ENCODE measurements around the gene PINLYP.
A peak's percentile ranks its signal among the peaks of the same experiment; 100 is the strongest.

Gene PINLYP

DNA sequence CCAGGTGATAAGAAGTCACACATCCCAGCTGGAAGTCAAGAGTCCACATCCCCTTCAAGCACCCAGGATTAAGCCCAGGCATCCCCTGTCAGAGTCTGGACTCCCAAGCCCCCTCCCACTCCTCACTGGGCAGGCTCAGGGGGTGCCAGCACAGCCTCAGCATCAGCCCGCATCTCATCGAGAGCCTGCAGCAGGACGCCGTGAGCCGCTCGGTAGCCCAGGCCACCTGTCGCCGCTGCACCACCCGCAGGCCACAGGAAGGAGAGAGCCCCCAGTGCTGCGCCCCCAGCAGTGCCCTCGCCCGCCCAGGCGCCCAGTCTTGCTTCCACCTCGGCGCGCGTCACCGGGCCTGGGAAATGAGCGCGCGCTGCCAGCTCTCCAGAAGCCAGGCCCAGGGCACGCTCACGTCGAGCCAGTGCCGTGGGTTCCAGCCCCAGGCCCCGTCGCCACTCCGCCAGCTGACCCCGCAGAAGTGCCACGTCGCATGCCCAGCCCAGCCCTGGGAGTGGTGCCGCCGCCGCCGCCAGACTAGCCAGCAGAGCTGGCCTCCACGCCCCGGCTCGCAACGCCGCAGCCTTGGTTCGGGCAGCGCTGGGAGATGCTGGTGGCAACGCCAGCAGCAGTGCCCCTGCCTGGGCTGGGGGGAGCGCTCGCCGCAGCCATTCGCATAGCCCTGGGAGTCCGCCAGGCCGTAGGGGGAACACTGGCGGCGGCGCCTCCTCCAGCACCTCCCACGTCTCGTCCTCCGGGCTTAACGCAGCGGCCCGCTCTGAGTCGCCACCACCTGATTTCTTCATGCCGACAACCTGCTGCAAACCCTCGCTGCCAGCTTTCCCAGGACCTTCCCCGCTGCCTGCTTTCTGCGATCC lies 16.5 kb downstream of the PINLYP start:
- no peaks in the 10 kb centered on the region for H3K27me3 ChIP-seq (ENCODE audit: insufficient read depth, low read length)
- no peak overlapping the region for H3K23ac ChIP-seq (ENCODE audit: low read length)
- H4K12ac ChIP-seq (ENCODE audit: low read depth, low read length): no peak overlapping the region
- peaks cover 37 to 51% of the 10 kb centered on the region in 2 experiments for H3K36me3 ChIP-seq (ENCODE audit: control insufficient read depth in 1 of 2, insufficient read depth in 2 of 2, low read length in 2 of 2)
- no CpG with 5 or more reads among the region's 63 CpGs for WGBS (ENCODE audit: extremely low coverage, insufficient coverage, insufficient read length)
- no peak overlapping the region for H3K27ac ChIP-seq (ENCODE audit: low read depth, low read length)
- no peak overlapping the region for H4K91ac ChIP-seq (ENCODE audit: low read depth, low read length)
- H4K8ac ChIP-seq (ENCODE audit: low read depth, low read length): no peak overlapping the region
- H3K4me3 ChIP-seq (ENCODE audit: low read depth, low read length): no peak overlapping the region
- H2BK120ac ChIP-seq (ENCODE audit: insufficient read depth, low read length, poor library complexity): no peak overlapping the region
- no peak for DNase-seq
- H3K4me2 ChIP-seq (ENCODE audit: low read length): no peak overlapping the region
- no peak overlapping the region for H3K18ac ChIP-seq (ENCODE audit: low read length)
- no peak overlapping the region for H2AK5ac ChIP-seq (ENCODE audit: low read length)
- no peak overlapping the region for H2AFZ ChIP-seq (ENCODE audit: insufficient read depth, low read length, poor library complexity)
- no peak overlapping the region for H2BK5ac ChIP-seq (ENCODE audit: low read depth, low read length, poor library complexity)
- H3K9me3 ChIP-seq (ENCODE audit: insufficient read depth, low read depth, low read length): peaks cover 3% of the 10 kb centered on the region
- H3K14ac ChIP-seq (ENCODE audit: low read length): no peak overlapping the region
- no peak overlapping the region for H2BK12ac ChIP-seq (ENCODE audit: low read length)
- no peak overlapping the region for H3K9ac ChIP-seq (ENCODE audit: low read length)
- H3K4ac ChIP-seq (ENCODE audit: low read depth, low read length): no peak overlapping the region
- H3K4me1 ChIP-seq (ENCODE audit: control insufficient read depth in 1 of 2, insufficient read depth in 2 of 2, low read length in 2 of 2): peaks cover 6 to 7% of the 10 kb centered on the region in 2 experiments
- peaks cover 13% of the 10 kb centered on the region for H3K79me1 ChIP-seq (ENCODE audit: low read length)
- peaks cover 9% of the 10 kb centered on the region for H3K79me2 ChIP-seq (ENCODE audit: control insufficient read depth, insufficient read depth, low read length, poor library complexity)

DNA sequence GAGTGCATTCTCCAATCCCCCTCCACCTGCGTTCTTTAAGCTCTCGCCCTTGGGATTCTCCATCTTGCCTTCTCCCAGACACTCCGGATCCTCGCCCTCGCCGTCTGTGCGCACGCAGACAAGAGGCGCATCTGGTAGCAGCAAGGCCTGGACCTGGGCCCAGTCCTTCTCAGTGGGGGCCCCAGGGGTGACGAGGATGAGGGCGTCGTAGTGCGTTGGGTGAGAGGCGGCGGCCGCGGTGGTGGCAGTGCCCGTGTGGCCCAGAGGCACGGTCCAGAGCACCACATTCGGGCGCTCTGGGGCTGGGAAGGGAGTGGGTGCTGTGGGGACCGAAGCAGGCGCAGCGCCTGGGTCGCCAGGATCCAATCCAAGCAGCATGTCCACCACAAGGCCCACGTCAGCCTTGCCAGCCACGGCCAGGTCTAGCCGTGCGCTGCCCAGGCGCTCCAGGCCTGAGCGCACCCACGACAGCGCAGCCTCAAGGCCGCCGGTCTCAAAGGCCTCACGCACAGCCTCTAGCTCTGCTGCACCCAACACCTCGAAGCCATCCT lies 17.3 kb downstream of the PINLYP start:
- no peak overlapping the region for H4K8ac ChIP-seq (ENCODE audit: low read depth, low read length)
- no peak overlapping the region for H3K14ac ChIP-seq (ENCODE audit: low read length)
- H3K27ac ChIP-seq (ENCODE audit: low read depth, low read length): no peak overlapping the region

DNA sequence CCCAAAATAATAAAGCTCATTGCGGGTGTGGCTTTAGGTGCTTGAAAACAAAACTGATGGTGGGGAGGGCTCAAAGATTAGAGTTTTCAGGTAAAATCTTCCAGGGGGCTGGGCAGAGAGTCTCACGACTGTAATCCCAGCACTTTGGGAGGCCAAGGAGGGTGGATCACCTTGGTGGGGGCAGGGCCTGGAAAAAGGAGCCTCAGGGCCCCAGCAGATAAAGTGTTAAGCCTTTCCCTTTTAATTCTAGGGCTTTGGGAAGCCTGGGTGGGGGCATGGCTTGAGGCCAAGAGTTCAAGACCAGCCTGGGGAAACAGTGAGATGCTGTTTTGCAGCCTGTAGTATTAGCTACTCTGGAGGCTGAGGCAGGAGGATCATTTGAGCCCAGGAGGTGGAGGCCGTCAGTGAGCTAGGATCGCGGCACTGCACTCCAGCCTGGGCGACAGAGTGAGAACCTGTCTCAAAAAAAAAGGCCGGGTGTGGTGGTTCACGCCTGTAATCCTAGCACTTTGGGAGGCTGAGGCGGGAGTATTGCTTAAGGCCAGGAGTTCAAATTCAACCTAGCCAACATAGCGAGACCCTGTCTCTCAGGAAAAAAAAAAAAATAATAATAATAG lies 18.6 kb downstream of the PINLYP start:
- Histone ChIP-seq H2AFZ (ENCODE audit: insufficient read depth, low read length, poor library complexity) (no peak overlapping the region), H4K8ac (ENCODE audit: low read depth, low read length) (no peak overlapping the region), H2BK5ac (ENCODE audit: low read depth, low read length, poor library complexity) (no peak overlapping the region), H2BK12ac (ENCODE audit: low read length) (no peak overlapping the region), H2AK5ac (ENCODE audit: low read length) (no peak overlapping the region), H3K79me1 (ENCODE audit: low read length) (peaks cover 13% of the 10 kb centered on the region), H2BK120ac (ENCODE audit: insufficient read depth, low read length, poor library complexity) (no peak overlapping the region), H3K14ac (ENCODE audit: low read length) (no peak overlapping the region), H3K36me3 (ENCODE audit: control insufficient read depth in 1 of 2, insufficient read depth in 2 of 2, low read length in 2 of 2) (peaks cover 45 to 56% of the 10 kb centered on the region in 2 experiments), H3K9me3 (ENCODE audit: insufficient read depth, low read depth, low read length) (peaks cover 3% of the 10 kb centered on the region), H4K91ac (ENCODE audit: low read depth, low read length) (no peak overlapping the region), H3K4me2 (ENCODE audit: low read length) (peak overlapping the region; percentile 84), H3K23ac (ENCODE audit: low read length) (no peak overlapping the region), H3K4me3 (ENCODE audit: low read depth, low read length) (no peak overlapping the region), H3K79me2 (ENCODE audit: control insufficient read depth, insufficient read depth, low read length, poor library complexity) (peaks cover 9% of the 10 kb centered on the region), H3K4me1 (ENCODE audit: control insufficient read depth in 1 of 2, insufficient read depth in 2 of 2, low read length in 2 of 2) (peaks cover 9 to 12% of the 10 kb centered on the region in 2 experiments), H3K18ac (ENCODE audit: low read length) (no peak overlapping the region), H4K12ac (ENCODE audit: low read depth, low read length) (no peak overlapping the region), H3K27ac (ENCODE audit: low read depth, low read length) (no peak overlapping the region), H3K27me3 (ENCODE audit: insufficient read depth, low read length) (no peaks in the 10 kb centered on the region), H3K9ac (ENCODE audit: low read length) (no peak overlapping the region), H3K4ac (ENCODE audit: low read depth, low read length) (peak overlapping the region; percentile 43)
- no CpG with 5 or more reads among the region's 10 CpGs for WGBS (ENCODE audit: extremely low coverage, insufficient coverage, insufficient read length)
- no peak for DNase-seq

More for the DNA sequence above, 17.3 kb downstream of the PINLYP start:
- no peak overlapping the region for H2BK120ac ChIP-seq (ENCODE audit: insufficient read depth, low read length, poor library complexity)
- H3K79me1 ChIP-seq (ENCODE audit: low read length): peaks cover 13% of the 10 kb centered on the region
- no peak overlapping the region for H3K4me2 ChIP-seq (ENCODE audit: low read length)
- H3K9ac ChIP-seq (ENCODE audit: low read length): no peak overlapping the region
- no peak overlapping the region for H3K18ac ChIP-seq (ENCODE audit: low read length)
- H3K4ac ChIP-seq (ENCODE audit: low read depth, low read length): no peak overlapping the region
- H4K91ac ChIP-seq (ENCODE audit: low read depth, low read length): no peak overlapping the region
- H3K27me3 ChIP-seq (ENCODE audit: insufficient read depth, low read length): no peaks in the 10 kb centered on the region
- no peak overlapping the region for H2AK5ac ChIP-seq (ENCODE audit: low read length)
- H2BK5ac ChIP-seq (ENCODE audit: low read depth, low read length, poor library complexity): no peak overlapping the region
- H3K9me3 ChIP-seq (ENCODE audit: insufficient read depth, low read depth, low read length): peaks cover 3% of the 10 kb centered on the region
- H2BK12ac ChIP-seq (ENCODE audit: low read length): no peak overlapping the region
- peaks cover 9% of the 10 kb centered on the region for H3K79me2 ChIP-seq (ENCODE audit: control insufficient read depth, insufficient read depth, low read length, poor library complexity)
- no peak overlapping the region for H4K12ac ChIP-seq (ENCODE audit: low read depth, low read length)
- WGBS (ENCODE audit: extremely low coverage, insufficient coverage, insufficient read length): no CpG with 5 or more reads among the region's 37 CpGs
- H3K23ac ChIP-seq (ENCODE audit: low read length): no peak overlapping the region
- no peak for DNase-seq
- H3K4me3 ChIP-seq (ENCODE audit: low read depth, low read length): no peak overlapping the region
- H3K4me1 ChIP-seq (ENCODE audit: control insufficient read depth in 1 of 2, insufficient read depth in 2 of 2, low read length in 2 of 2): peaks cover 9 to 12% of the 10 kb centered on the region in 2 experiments
- peaks cover 37 to 51% of the 10 kb centered on the region in 2 experiments for H3K36me3 ChIP-seq (ENCODE audit: control insufficient read depth in 1 of 2, insufficient read depth in 2 of 2, low read length in 2 of 2)
- no peak overlapping the region for H2AFZ ChIP-seq (ENCODE audit: insufficient read depth, low read length, poor library complexity)

- Histone ChIP-seq H3K79me1 (ENCODE audit: low read length) (peaks cover 13% of the 10 kb centered on the region), H4K8ac (ENCODE audit: low read depth, low read length) (peak overlapping the region; percentile 74), H3K14ac (ENCODE audit: low read length) (peak overlapping the region; percentile 84), H2AFZ (ENCODE audit: insufficient read depth, low read length, poor library complexity) (peak overlapping the region; percentile 32), H3K4me1 (ENCODE audit: control insufficient read depth in 1 of 2, insufficient read depth in 2 of 2, low read length in 2 of 2) (peaks cover 9 to 12% of the 10 kb centered on the region in 2 experiments), H3K4me2 (ENCODE audit: low read length) (peak overlapping the region; percentile 84), H4K12ac (ENCODE audit: low read depth, low read length) (peak overlapping the region; percentile 47), H2BK120ac (ENCODE audit: insufficient read depth, low read length, poor library complexity) (peak overlapping the region; percentile 47), H2AK5ac (ENCODE audit: low read length) (peak overlapping the region; percentile 85), H3K79me2 (ENCODE audit: control insufficient read depth, insufficient read depth, low read length, poor library complexity) (peaks cover 9% of the 10 kb centered on the region), H3K4me3 (ENCODE audit: low read depth, low read length) (peak overlapping the region; percentile 75), H3K36me3 (ENCODE audit: control insufficient read depth in 1 of 2, insufficient read depth in 2 of 2, low read length in 2 of 2) (peaks cover 48 to 54% of the 10 kb centered on the region in 2 experiments), H2BK5ac (ENCODE audit: low read depth, low read length, poor library complexity) (peak overlapping the region; percentile 36), H3K27me3 (ENCODE audit: insufficient read depth, low read length) (no peaks in the 10 kb centered on the region), H3K9ac (ENCODE audit: low read length) (peak overlapping the region; percentile 77), H3K4ac (ENCODE audit: low read depth, low read length) (peak overlapping the region; percentile 84), H2BK12ac (ENCODE audit: low read length) (peak overlapping the region; percentile 48), H3K23ac (ENCODE audit: low read length) (no peak overlapping the region), H4K91ac (ENCODE audit: low read depth, low read length) (peak overlapping the region; percentile 50), H3K27ac (ENCODE audit: low read depth, low read length) (peak overlapping the region; percentile 48), H3K9me3 (ENCODE audit: insufficient read depth, low read depth, low read length) (peaks cover 3% of the 10 kb centered on the region), H3K18ac (ENCODE audit: low read length) (peak overlapping the region; percentile 96)
- DNase-seq: peak; percentile 77 to 85
- WGBS (ENCODE audit: extremely low coverage, insufficient coverage, insufficient read length): no CpG with 5 or more reads among the region's 64 CpGs
Measured at GRCh38 chr19:43594710-43595604, 19.4 kb downstream of the PINLYP start.

All from trophoblast cell (in vitro differentiated cells and primary cell).